ENCODE data around the gene BRCA1.
"Not testable (repeated sequence)": the region's sequence is repeated elsewhere in the genome, so short reads cannot be mapped to it uniquely, and the experiment has no call there.

DNA sequence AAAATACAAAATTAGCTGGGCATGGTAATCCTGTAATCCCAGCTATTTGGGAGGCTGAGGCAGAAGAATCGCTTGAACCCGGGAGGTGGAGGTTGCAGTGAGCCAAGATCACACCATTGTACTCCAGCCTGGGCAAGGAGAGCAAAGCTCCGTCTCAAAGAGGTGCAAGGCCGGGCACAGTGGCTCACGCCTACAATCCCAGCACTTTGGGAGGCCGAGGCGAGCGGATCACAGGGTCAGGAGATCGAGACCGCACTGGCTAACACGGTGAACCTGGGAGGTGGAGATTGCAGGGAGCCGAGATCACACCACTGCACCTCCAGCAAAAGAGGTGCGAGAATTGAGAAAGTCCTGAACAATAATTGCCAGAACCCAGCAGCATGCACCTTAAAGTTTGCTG, 124.3 kb downstream of the BRCA1 start:
- TF ChIP-seq, protein P1, sequence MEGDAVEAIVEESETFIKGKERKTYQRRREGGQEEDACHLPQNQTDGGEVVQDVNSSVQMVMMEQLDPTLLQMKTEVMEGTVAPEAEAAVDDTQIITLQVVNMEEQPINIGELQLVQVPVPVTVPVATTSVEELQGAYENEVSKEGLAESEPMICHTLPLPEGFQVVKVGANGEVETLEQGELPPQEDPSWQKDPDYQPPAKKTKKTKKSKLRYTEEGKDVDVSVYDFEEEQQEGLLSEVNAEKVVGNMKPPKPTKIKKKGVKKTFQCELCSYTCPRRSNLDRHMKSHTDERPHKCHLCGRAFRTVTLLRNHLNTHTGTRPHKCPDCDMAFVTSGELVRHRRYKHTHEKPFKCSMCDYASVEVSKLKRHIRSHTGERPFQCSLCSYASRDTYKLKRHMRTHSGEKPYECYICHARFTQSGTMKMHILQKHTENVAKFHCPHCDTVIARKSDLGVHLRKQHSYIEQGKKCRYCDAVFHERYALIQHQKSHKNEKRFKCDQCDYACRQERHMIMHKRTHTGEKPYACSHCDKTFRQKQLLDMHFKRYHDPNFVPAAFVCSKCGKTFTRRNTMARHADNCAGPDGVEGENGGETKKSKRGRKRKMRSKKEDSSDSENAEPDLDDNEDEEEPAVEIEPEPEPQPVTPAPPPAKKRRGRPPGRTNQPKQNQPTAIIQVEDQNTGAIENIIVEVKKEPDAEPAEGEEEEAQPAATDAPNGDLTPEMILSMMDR (IDR thresholded peaks at IDR 0.05; ENCODE audit: insufficient read depth, low read depth, low read length): not testable (repeated sequence)
- not testable (repeated sequence) for TF ChIP-seq EZH2 (IDR thresholded peaks at IDR 0.05; ENCODE audit: insufficient read depth, low read length)

All from astrocyte (in vitro differentiated cells and primary cell).